DOHH2 (cell line): ENCODE data around the gene MVB12B.

Experiments
- H3F3A ChIP-seq: fragments of 200-600 bp; sonication (generic), shearing (Covaris generic); 2 replicates; pipeline ENCODE4 v1.6.0; 2016; ENCODE audit warnings: antibody characterized with exemption, mild to moderate bottlenecking; ENCODE audit not compliant: control insufficient read depth, insufficient read depth
- H3K27ac ChIP-seq: fragments of 200-600 bp; sonication (generic); 2 replicates; pipeline ENCODE4 v1.5.1; 2014; ENCODE audit warnings: low read depth, mild to moderate bottlenecking, low read length, moderate library complexity
- H3K27me3 ChIP-seq: fragments of 200-600 bp; sonication (generic); 2 replicates; pipeline ENCODE4 v1.6.1; 2014; ENCODE audit warnings: mild to moderate bottlenecking, low read length, mixed read lengths; ENCODE audit not compliant: control insufficient read depth
- H3K36me3 ChIP-seq: fragments of 200-600 bp; sonication (generic); 2 replicates; pipeline ENCODE4 v1.6.1; 2014; ENCODE audit warnings: mild to moderate bottlenecking, low read length, moderate library complexity, mixed read lengths; ENCODE audit not compliant: control insufficient read depth
- H3K4me1 ChIP-seq: fragments of 200-600 bp; sonication (generic); 2 replicates; pipeline ENCODE4 v1.6.1; 2014; ENCODE audit warnings: mild to moderate bottlenecking, low read length, mixed read lengths; ENCODE audit not compliant: control insufficient read depth
- H3K4me2 ChIP-seq: fragments of 200-600 bp; sonication (generic); 2 replicates; pipeline ENCODE4 v1.6.0; 2014; ENCODE audit warnings: mild to moderate bottlenecking, low read length, moderate library complexity
- H3K4me3 ChIP-seq: fragments of 200-600 bp; sonication (generic); 2 replicates; pipeline ENCODE4 v1.5.1; 2014; ENCODE audit warnings: mild to moderate bottlenecking, low read length, mixed read lengths
- H3K79me2 ChIP-seq: fragments of 200-600 bp; sonication (generic); 2 replicates; pipeline ENCODE4 v1.6.1; 2014; ENCODE audit warnings: mild to moderate bottlenecking, low read length, mixed read lengths; ENCODE audit not compliant: control insufficient read depth
- H3K9me2 ChIP-seq: fragments of 200-600 bp; sonication (generic); replicated peaks from 2 replicates; pipeline ENCODE4 v1.6.1; 2014; ENCODE audit warnings: mild to moderate bottlenecking, low read length, mixed read lengths; ENCODE audit not compliant: control insufficient read depth
- H3K9me3 ChIP-seq: fragments of 200-600 bp; sonication (generic); 2 replicates; pipeline ENCODE4 v1.6.1; 2014; ENCODE audit warnings: antibody characterized with exemption, low read length, mixed read lengths; ENCODE audit not compliant: control insufficient read depth, insufficient read depth
- H4K20me1 ChIP-seq: fragments of 200-600 bp; sonication (generic); 2 replicates; pipeline ENCODE4 v1.6.0; 2014; ENCODE audit warnings: low read depth, mild to moderate bottlenecking, antibody characterized with exemption, low read length, moderate library complexity; ENCODE audit not compliant: control insufficient read depth, insufficient read depth
- CTCF ChIP-seq: fragments of 200-600 bp; sonication (generic); IDR thresholded peaks from one replicate; pipeline ENCODE4 v1.5.1; 2014; ENCODE audit warnings: antibody characterized with exemption, mild to moderate bottlenecking, low read depth, low read length; ENCODE audit not compliant: poor library complexity, severe bottlenecking
- EZH2phosphoT487 ChIP-seq: fragments of 200-600 bp; sonication (generic); IDR thresholded peaks from 2 replicates; pipeline ENCODE4 v1.6.1; 2017; ENCODE audit warnings: borderline replicate concordance, mild to moderate bottlenecking, antibody characterized with exemption, low read length, moderate library complexity, mixed read lengths

The MVB12B gene

GRCh38 chr9:126518763-126519162 lies 192.1 kb downstream of the MVB12B start:
- TF ChIP-seq EZH2phosphoT487 (no peak), CTCF (no peak)
- no peak overlapping the region for H3K27ac ChIP-seq
- no peaks in the 10 kb centered on the region for H3K9me2 ChIP-seq
- no peaks in the 10 kb centered on the region for H3K79me2 ChIP-seq
- H3K4me2 ChIP-seq, result no peak overlapping the region
- peaks cover 50% of the 10 kb centered on the region for H3K4me1 ChIP-seq
- H3K36me3 ChIP-seq, result no peaks in the 10 kb centered on the region
- H3K4me3 ChIP-seq, result no peak overlapping the region
- H3K9me3 ChIP-seq, result no peaks in the 10 kb centered on the region
- H3F3A ChIP-seq, result 0 out of 2 replicates have a peak, but pooled peaks cover 3% of the 10 kb centered on the region
- no peaks in the 10 kb centered on the region for H4K20me1 ChIP-seq
- no peaks in the 10 kb centered on the region for H3K27me3 ChIP-seq

- no peaks in the 10 kb centered on the region for H3K36me3 ChIP-seq
- no peak overlapping the region for H3K4me3 ChIP-seq
- no peaks in the 10 kb centered on the region for H3K27me3 ChIP-seq
- 0 out of 2 replicates have a peak, but pooled peaks cover 3% of the 10 kb centered on the region for H3F3A ChIP-seq
- peaks cover 48% of the 10 kb centered on the region for H3K4me1 ChIP-seq
- no peaks in the 10 kb centered on the region for H4K20me1 ChIP-seq
- no peaks in the 10 kb centered on the region for H3K9me3 ChIP-seq
- H3K9me2 ChIP-seq, result no peaks in the 10 kb centered on the region
- no peak overlapping the region for H3K27ac ChIP-seq
- TF ChIP-seq EZH2phosphoT487, result no peak
- TF ChIP-seq CTCF, result no peak
- H3K79me2 ChIP-seq, result no peaks in the 10 kb centered on the region
- no peak overlapping the region for H3K4me2 ChIP-seq
Observed at GRCh38 chr9:126519660-126520420, 193.2 kb downstream of the MVB12B start.

GRCh38 chr9:126520453-126520852 lies 193.8 kb downstream of the MVB12B start:
- no peaks in the 10 kb centered on the region for H3K79me2 ChIP-seq
- H4K20me1 ChIP-seq, result no peaks in the 10 kb centered on the region
- H3K4me2 ChIP-seq, result no peak overlapping the region
- no peaks in the 10 kb centered on the region for H3K9me2 ChIP-seq
- no peaks in the 10 kb centered on the region for H3K9me3 ChIP-seq
- TF ChIP-seq EZH2phosphoT487 (no peak), CTCF (no peak)
- no peaks in the 10 kb centered on the region for H3K36me3 ChIP-seq
- peaks cover 42% of the 10 kb centered on the region for H3K4me1 ChIP-seq
- no peak overlapping the region for H3K27ac ChIP-seq
- H3K27me3 ChIP-seq, result no peaks in the 10 kb centered on the region
- 0 out of 2 replicates have a peak, but pooled peaks cover 3% of the 10 kb centered on the region for H3F3A ChIP-seq
- no peak overlapping the region for H3K4me3 ChIP-seq
